Testis (tissue), 3 donors: ENCODE measurements around the gene PURA. TPM values are rescaled to one million over a fixed set of nuclear protein-coding genes. Genes with fewer than 3 reads are reported as not detected.
A peak's percentile ranks its signal among the peaks of the same experiment; 100 is the strongest.

Source experiments
- DNase-seq: peaks from one replicate; pipeline ENCODE4 v3.0.0-alpha.2; 2019
- H3K27ac ChIP-seq, 2 donors: fragments of 200-600 bp; sonication (generic); one replicate each; pipeline ENCODE4 v1.5.1; 2019
- H3K27me3 ChIP-seq: fragments of 200-600 bp; sonication (generic); one replicate; pipeline ENCODE4 v1.5.1; 2019
- H3K36me3 ChIP-seq: fragments of 200-600 bp; sonication (generic); one replicate; pipeline ENCODE4 v1.5.1; 2017; ENCODE audit warnings: low read depth; ENCODE audit errors: missing control alignments
- H3K4me1 ChIP-seq: fragments of 200-600 bp; sonication (generic); one replicate; pipeline ENCODE4 v1.5.1; 2019
- H3K4me3 ChIP-seq, 2 donors: fragments of 200-600 bp; sonication (generic); one replicate each; pipeline ENCODE4 v1.5.1; 2017 to 2019
- H3K9me3 ChIP-seq: fragments of 200-600 bp; sonication (generic); one replicate; pipeline ENCODE4 v1.5.1; 2017
- POLR2A ChIP-seq: fragments of 450-650 bp; IDR thresholded peaks from one replicate; pipeline ENCODE4 v1.6.1; 2017; ENCODE audit warnings: antibody characterized with exemption, mild to moderate bottlenecking, moderate library complexity
- WGBS, 2 donors: methylation state at CpG; one replicate each; pipeline ENCODE4 v1.1.5; 2018; 5-methylcytosine and 5-hydroxymethylcytosine counted together
- intact Hi-C: fragments of 100-400 bp; cut with DNase I; formaldehyde crosslinking; loops from one replicate; pipeline ENCODE4 v1.15.1; 2023; ENCODE audit warnings: low total_unique reads
- polyA plus RNA-seq: library from polyadenylated mRNA; stranded (reverse); fragments of 350-450 nt; fragmentation: Illumina TruSeq; extraction: RNeasy Lipid Tissue Mini Kit (QIAGEN cat#74804); gene quantifications from one replicate; pipeline ENCODE4 v1.2.3, GENCODE V29; 2014; ENCODE audit warnings: low read depth, low replicate concordance; ENCODE audit not compliant: insufficient read depth
- total RNA-seq, 2 donors: library from RNA; depleted of rRNA; stranded (reverse); fragments of >200 nt; gene quantifications; one replicate each; pipeline ENCODE4 v1.2.3, GENCODE V29; 2016
- TF ChIP-seq, protein P1 (sequence below), 3 experiments: fragments of 450-650 bp in 2 of 3; fragments of 200-600 bp in 1 of 3; sonication (generic) in 1 of 3; IDR thresholded peaks; one replicate each; pipeline ENCODE4 v1.5.1; 2016 to 2019; ENCODE audit warnings: antibody characterized with exemption in 3 of 3, mild to moderate bottlenecking in 2 of 3, moderate library complexity in 1 of 3

PURA gene
- total and polyA plus RNA-seq, 3 donors from 2014 or later = 9.3 to 26.9 (median 22.9) TPM

DNA sequence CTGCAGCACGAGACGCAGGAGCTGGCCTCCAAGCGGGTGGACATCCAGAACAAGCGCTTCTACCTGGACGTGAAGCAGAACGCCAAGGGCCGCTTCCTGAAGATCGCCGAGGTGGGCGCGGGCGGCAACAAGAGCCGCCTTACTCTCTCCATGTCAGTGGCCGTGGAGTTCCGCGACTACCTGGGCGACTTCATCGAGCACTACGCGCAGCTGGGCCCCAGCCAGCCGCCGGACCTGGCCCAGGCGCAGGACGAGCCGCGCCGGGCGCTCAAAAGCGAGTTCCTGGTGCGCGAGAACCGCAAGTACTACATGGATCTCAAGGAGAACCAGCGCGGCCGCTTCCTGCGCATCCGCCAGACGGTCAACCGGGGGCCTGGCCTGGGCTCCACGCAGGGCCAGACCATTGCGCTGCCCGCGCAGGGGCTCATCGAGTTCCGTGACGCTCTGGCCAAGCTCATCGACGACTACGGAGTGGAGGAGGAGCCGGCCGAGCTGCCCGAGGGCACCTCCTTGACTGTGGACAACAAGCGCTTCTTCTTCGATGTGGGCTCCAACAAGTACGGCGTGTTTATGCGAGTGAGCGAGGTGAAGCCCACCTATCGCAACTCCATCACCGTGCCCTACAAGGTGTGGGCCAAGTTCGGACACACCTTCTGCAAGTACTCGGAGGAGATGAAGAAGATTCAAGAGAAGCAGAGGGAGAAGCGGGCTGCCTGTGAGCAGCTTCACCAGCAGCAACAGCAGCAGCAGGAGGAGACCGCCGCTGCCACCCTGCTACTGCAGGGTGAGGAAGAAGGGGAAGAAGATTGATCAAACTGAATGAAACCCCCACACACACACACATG is 654 bp downstream of the PURA start:
- peak; percentile 78 for DNase-seq
- no peaks in the 10 kb centered on the region for H3K36me3 ChIP-seq
- H3K27me3 ChIP-seq = no peaks in the 10 kb centered on the region
- peaks cover 42% of the 10 kb centered on the region for H3K4me1 ChIP-seq
- no peaks in the 10 kb centered on the region for H3K9me3 ChIP-seq
- peak overlapping the region; percentile 79 to 85 for H3K4me3 ChIP-seq
- peak overlapping the region; percentile 96 for H3K27ac ChIP-seq
- TF ChIP-seq, protein P1, sequence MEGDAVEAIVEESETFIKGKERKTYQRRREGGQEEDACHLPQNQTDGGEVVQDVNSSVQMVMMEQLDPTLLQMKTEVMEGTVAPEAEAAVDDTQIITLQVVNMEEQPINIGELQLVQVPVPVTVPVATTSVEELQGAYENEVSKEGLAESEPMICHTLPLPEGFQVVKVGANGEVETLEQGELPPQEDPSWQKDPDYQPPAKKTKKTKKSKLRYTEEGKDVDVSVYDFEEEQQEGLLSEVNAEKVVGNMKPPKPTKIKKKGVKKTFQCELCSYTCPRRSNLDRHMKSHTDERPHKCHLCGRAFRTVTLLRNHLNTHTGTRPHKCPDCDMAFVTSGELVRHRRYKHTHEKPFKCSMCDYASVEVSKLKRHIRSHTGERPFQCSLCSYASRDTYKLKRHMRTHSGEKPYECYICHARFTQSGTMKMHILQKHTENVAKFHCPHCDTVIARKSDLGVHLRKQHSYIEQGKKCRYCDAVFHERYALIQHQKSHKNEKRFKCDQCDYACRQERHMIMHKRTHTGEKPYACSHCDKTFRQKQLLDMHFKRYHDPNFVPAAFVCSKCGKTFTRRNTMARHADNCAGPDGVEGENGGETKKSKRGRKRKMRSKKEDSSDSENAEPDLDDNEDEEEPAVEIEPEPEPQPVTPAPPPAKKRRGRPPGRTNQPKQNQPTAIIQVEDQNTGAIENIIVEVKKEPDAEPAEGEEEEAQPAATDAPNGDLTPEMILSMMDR (IDR thresholded peaks at IDR 0.05) = no peak
- no peak for TF ChIP-seq POLR2A
- intact Hi-C loops = no loop called here
- 4 to 12% methylated on average over 14 to 63 of the region's 65 CpGs for WGBS, 2 donors

DNA sequence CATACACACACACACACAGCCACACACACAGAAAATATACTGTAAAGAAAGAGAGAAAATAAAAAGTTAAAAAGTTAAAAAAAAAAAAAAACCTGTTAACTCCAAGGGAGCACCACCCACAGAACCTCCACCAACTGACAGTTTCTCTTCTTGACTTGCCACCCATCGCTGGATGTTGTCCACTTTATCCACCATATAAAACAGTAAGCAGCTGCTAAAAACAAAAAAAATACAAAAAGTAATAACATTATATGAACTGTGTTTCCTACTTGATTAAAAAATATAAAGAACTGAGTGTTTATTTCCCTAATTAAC is 1.2 kb downstream of the PURA start:
- Histone ChIP-seq H3K27me3 (no peaks in the 10 kb centered on the region), H3K27ac (peak overlapping the region; percentile 96), H3K36me3 (no peaks in the 10 kb centered on the region), H3K9me3 (no peaks in the 10 kb centered on the region), H3K4me1 (peaks cover 41% of the 10 kb centered on the region), H3K4me3 (peak overlapping the region; percentile 79 to 85)
- no peak for DNase-seq
- TF ChIP-seq, protein P1 (IDR thresholded peaks at IDR 0.05) = no peak
- no peak for TF ChIP-seq POLR2A
- intact Hi-C loops = no loop called here
- 30 to 39% methylated on average over 1 of the region's 1 CpG for WGBS, 2 donors

DNA sequence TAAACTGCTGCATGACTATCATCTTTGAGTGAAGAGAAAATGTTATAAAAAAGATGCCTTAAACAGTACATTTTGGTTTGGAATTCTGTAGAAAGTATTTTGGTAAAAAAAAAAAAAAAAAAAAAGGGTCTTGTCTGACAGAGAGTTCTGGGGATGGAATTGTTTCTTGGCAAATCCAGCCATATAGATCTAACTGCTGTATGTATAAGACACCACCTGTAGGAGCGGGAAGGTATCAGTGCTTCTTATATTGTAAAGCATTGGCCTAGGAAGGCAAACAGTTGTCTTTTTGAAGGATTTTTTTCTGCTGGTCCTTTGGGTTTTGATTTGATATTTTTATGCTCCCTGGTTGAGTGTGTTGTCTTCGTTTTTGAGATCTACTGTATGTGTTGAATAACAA is 2.8 kb downstream of the PURA start:
- no peak for DNase-seq
- H3K27ac ChIP-seq = no peak overlapping the region
- intact Hi-C loops = no loop called here
- WGBS, 2 donors = 67 to 73% methylated on average over 2 of the region's 2 CpGs
- no peak for TF ChIP-seq POLR2A
- TF ChIP-seq, protein P1 (IDR thresholded peaks at IDR 0.05) = no peak
- H3K36me3 ChIP-seq = no peaks in the 10 kb centered on the region
- peaks cover 40% of the 10 kb centered on the region for H3K4me1 ChIP-seq
- no peaks in the 10 kb centered on the region for H3K27me3 ChIP-seq
- no peaks in the 10 kb centered on the region for H3K9me3 ChIP-seq
- no peak overlapping the region for H3K4me3 ChIP-seq

DNA sequence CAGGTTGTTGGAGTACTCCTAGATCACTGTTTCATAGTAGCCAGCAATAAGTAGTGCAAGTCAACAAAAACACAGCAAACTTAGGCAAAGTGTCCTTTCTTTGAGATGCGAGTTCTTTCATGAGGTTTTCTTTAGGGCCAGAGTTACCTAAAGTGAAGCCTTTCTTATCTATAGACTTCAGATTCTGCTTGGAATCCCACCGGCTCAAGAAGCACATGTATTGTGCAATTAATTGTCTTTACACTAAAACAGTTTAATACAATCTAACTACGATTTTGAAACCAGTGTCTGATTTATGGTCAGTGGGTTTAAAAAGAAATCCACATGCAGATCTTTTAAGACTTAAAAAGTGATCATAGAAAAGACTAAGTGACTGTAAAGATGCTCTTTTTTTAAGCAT is 3.6 kb downstream of the PURA start:
- 57 to 67% methylated on average over 3 of the region's 3 CpGs for WGBS, 2 donors
- intact Hi-C loops = no loop called here

More for the DNA sequence above, 3.6 kb downstream of the PURA start:
- no peaks in the 10 kb centered on the region for H3K27me3 ChIP-seq
- no peaks in the 10 kb centered on the region for H3K36me3 ChIP-seq
- peaks cover 32% of the 10 kb centered on the region for H3K4me1 ChIP-seq
- no peak overlapping the region for H3K4me3 ChIP-seq
- no peak for DNase-seq
- no peaks in the 10 kb centered on the region for H3K9me3 ChIP-seq
- no peak for TF ChIP-seq POLR2A
- TF ChIP-seq, protein P1 (IDR thresholded peaks at IDR 0.05) = no peak
- no peak overlapping the region for H3K27ac ChIP-seq
